B cell (primary cell): ENCODE measurements around the gene IKZF3.
A peak's percentile ranks its signal among the peaks of the same experiment; 100 is the strongest.

Experiments
- EZH2 ChIP-seq: IDR thresholded peaks from 2 replicates; pipeline ENCODE4 v1.6.1; 2012; ENCODE audit warnings: borderline replicate concordance, low read depth, mild to moderate bottlenecking, moderate library complexity, low read length; ENCODE audit not compliant: insufficient read depth, poor library complexity, severe bottlenecking
- TF ChIP-seq, protein P1 (sequence below): fragments of 200-600 bp; IDR thresholded peaks from one replicate; pipeline ENCODE4 v1.8.0; 2022; ENCODE audit warnings: antibody characterized with exemption, mild to moderate bottlenecking

DNA sequence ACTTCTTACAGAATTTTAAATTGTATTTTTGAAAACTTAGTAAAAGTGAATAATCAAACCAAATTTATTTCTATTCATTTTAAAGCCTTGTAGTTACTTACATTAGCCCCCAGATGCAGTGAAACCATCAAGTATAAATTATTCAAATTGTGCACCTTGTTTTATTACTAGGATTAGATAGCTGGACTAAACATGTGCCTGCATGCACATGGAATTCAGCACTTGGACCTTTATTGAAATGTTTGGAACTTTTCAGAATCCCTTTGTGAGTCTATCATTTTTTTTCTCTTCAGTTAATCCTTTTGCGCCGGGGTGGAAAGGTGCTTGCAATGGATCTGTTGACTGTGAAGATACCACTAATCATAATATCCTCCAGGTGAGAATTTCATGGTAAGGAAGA lies 8.6 kb upstream of the IKZF3 start:
- TF ChIP-seq EZH2 = no peak
- TF ChIP-seq, protein P1, sequence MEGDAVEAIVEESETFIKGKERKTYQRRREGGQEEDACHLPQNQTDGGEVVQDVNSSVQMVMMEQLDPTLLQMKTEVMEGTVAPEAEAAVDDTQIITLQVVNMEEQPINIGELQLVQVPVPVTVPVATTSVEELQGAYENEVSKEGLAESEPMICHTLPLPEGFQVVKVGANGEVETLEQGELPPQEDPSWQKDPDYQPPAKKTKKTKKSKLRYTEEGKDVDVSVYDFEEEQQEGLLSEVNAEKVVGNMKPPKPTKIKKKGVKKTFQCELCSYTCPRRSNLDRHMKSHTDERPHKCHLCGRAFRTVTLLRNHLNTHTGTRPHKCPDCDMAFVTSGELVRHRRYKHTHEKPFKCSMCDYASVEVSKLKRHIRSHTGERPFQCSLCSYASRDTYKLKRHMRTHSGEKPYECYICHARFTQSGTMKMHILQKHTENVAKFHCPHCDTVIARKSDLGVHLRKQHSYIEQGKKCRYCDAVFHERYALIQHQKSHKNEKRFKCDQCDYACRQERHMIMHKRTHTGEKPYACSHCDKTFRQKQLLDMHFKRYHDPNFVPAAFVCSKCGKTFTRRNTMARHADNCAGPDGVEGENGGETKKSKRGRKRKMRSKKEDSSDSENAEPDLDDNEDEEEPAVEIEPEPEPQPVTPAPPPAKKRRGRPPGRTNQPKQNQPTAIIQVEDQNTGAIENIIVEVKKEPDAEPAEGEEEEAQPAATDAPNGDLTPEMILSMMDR = peak; percentile 82
